GM21360 (cell line): Measurements from ENCODE around the gene NLRC5.
"Not testable (repeated sequence)": the region's sequence is repeated elsewhere in the genome, so short reads cannot be mapped to it uniquely, and the experiment has no call there.

Experiments
- ATAC-seq: cut with Tn5 transposase; IDR thresholded peaks from one replicate; pipeline ENCODE4 v1.9.1; 2021; ENCODE audit warnings: mild to moderate bottlenecking, moderate library complexity; ENCODE audit not compliant: unreplicated experiment

The NLRC5 gene

GRCh38 chr16:56981729-56982271 lies 7.6 kb upstream of the NLRC5 start:
- ATAC-seq, result no peak

GRCh38 chr16:56982695-56983094 lies 6.7 kb upstream of the NLRC5 start:
- ATAC-seq, result no peak

GRCh38 chr16:56983211-56983751 lies 6.1 kb upstream of the NLRC5 start:
- no peak for ATAC-seq

GRCh38 chr16:56984639-56985038 lies 4.7 kb upstream of the NLRC5 start:
- no peak for ATAC-seq

GRCh38 chr16:56985288-56985961 lies 3.9 kb upstream of the NLRC5 start:
- no peak for ATAC-seq

- no peak for ATAC-seq
Measured at GRCh38 chr16:56985962-56986360, 3.4 kb upstream of the NLRC5 start.

- no peak for ATAC-seq
Measured at GRCh38 chr16:56986361-56986760, 3.0 kb upstream of the NLRC5 start.

GRCh38 chr16:56986908-56987307 lies 2.4 kb upstream of the NLRC5 start:
- ATAC-seq, result not testable (repeated sequence)

GRCh38 chr16:56987692-56988091 lies 1.7 kb upstream of the NLRC5 start:
- no peak for ATAC-seq

GRCh38 chr16:56988161-56988947 lies 1.0 kb upstream of the NLRC5 start:
- no peak for ATAC-seq

- no peak for ATAC-seq
Measured at GRCh38 chr16:56989988-56990387, 631 bp downstream of the NLRC5 start.

- no peak for ATAC-seq
Measured at GRCh38 chr16:56990407-56991286, 1.3 kb downstream of the NLRC5 start.

- ATAC-seq, result not testable (repeated sequence)
Measured at GRCh38 chr16:56992431-56992830, 3.1 kb downstream of the NLRC5 start.

- no peak for ATAC-seq
Measured at GRCh38 chr16:56993204-56993603, 3.8 kb downstream of the NLRC5 start.

GRCh38 chr16:56994311-56994710 lies 5.0 kb downstream of the NLRC5 start:
- ATAC-seq, result no peak

GRCh38 chr16:56995136-56995805 lies 5.9 kb downstream of the NLRC5 start:
- ATAC-seq, result no peak

- ATAC-seq, result no peak
Measured at GRCh38 chr16:56997264-56997663, 7.9 kb downstream of the NLRC5 start.

- ATAC-seq, result no peak
Measured at GRCh38 chr16:56997931-56998330, 8.6 kb downstream of the NLRC5 start.

- ATAC-seq, result no peak
Measured at GRCh38 chr16:56998352-56998751, 9.0 kb downstream of the NLRC5 start.

GRCh38 chr16:56998861-56999260 lies 9.5 kb downstream of the NLRC5 start:
- no peak for ATAC-seq
